ENCODE results near the gene SF3A1. TPM values are rescaled to one million over a fixed set of nuclear protein-coding genes. Genes with fewer than 3 reads are reported as not detected.

Gene SF3A1
- total and polyA plus RNA-seq, 7 experiments from 2014 or later: 83.2 to 341 (median 282) TPM

Other genes with a start within 250 kb of the SF3A1 start
- gene LIF, start 110.1 kb downstream of the SF3A1 start, total RNA-seq: 100 to 1,000 TPM in 1 of 5 experiments, under 1 TPM in 2, not detected in 2; 0.64 to 260 (median 0.98) TPM
- gene LIF, start 110.1 kb downstream of the SF3A1 start, polyA plus RNA-seq: not detected
- gene OSM, start 90.0 kb downstream of the SF3A1 start, total RNA-seq: 100 to 1,000 TPM in 1 of 5 experiments, 10 to 100 TPM in 2, 1 to 10 TPM in 1, under 1 TPM in 1; 0.49 to 158 (median 46.0) TPM
- gene OSM, start 90.0 kb downstream of the SF3A1 start, polyA plus RNA-seq: 1 to 10 TPM; 2.0 to 6.3 TPM
- gene CASTOR1, start 67.4 kb downstream of the SF3A1 start, total RNA-seq: 10 to 100 TPM; 12.4 to 21.3 (median 17.9) TPM
- gene CASTOR1, start 67.4 kb downstream of the SF3A1 start, polyA plus RNA-seq: 10 to 100 TPM; 19.0 to 43.0 TPM
- gene TBC1D10A, start 30.0 kb downstream of the SF3A1 start, total RNA-seq: 10 to 100 TPM; 47.2 to 73.8 (median 70.9) TPM
- 10 to 100 TPM; 62.6 to 84.7 TPM for gene TBC1D10A, start 30.0 kb downstream of the SF3A1 start, polyA plus RNA-seq
- gene CCDC157, start 113 bp upstream of the SF3A1 start, total RNA-seq: 1 to 10 TPM; 1.8 to 6.9 (median 3.2) TPM
- gene CCDC157, start 113 bp upstream of the SF3A1 start, polyA plus RNA-seq: 1 to 10 TPM; 1.4 to 2.1 TPM
- gene RNF215, start 30.5 kb upstream of the SF3A1 start, total RNA-seq: 10 to 100 TPM in 1 of 5 experiments, 1 to 10 TPM in 4; 4.3 to 10.8 (median 5.3) TPM
- 1 to 10 TPM in 1 of 2 donors, under 1 TPM in 1; 0.08 to 1.1 TPM for gene RNF215, start 30.5 kb upstream of the SF3A1 start, polyA plus RNA-seq
- 100 to 1,000 TPM in 1 of 5 experiments, 10 to 100 TPM in 4; 10.7 to 147 (median 16.5) TPM for gene SEC14L2, start 40.1 kb upstream of the SF3A1 start, total RNA-seq
- 10 to 100 TPM; 12.7 to 20.7 TPM for gene SEC14L2, start 40.1 kb upstream of the SF3A1 start, polyA plus RNA-seq
- gene MTFP1, start 68.9 kb upstream of the SF3A1 start, total RNA-seq: 10 to 100 TPM; 10.2 to 68.2 (median 23.6) TPM
- gene MTFP1, start 68.9 kb upstream of the SF3A1 start, polyA plus RNA-seq: 10 to 100 TPM; 26.7 to 30.4 TPM
- not detected for gene SEC14L3, start 115.1 kb upstream of the SF3A1 start, total RNA-seq
- not detected for gene SEC14L3, start 115.1 kb upstream of the SF3A1 start, polyA plus RNA-seq
- not detected for gene SEC14L4, start 148.8 kb upstream of the SF3A1 start, total RNA-seq
- not detected for gene SEC14L4, start 148.8 kb upstream of the SF3A1 start, polyA plus RNA-seq
- not detected for gene SEC14L6, start 189.8 kb upstream of the SF3A1 start, total RNA-seq
- gene SEC14L6, start 189.8 kb upstream of the SF3A1 start, polyA plus RNA-seq: not detected
- gene GAL3ST1, start 217.8 kb upstream of the SF3A1 start, total RNA-seq: 1 to 10 TPM in 2 of 5 experiments, under 1 TPM in 1, not detected in 2; 0.56 to 4.8 (median 4.0) TPM
- gene GAL3ST1, start 217.8 kb upstream of the SF3A1 start, polyA plus RNA-seq: 1 to 10 TPM in 1 of 2 donors, under 1 TPM in 1; 0.21 to 2.4 TPM
- 10 to 100 TPM; 40.6 to 84.2 (median 56.3) TPM for gene PES1, start 235.0 kb upstream of the SF3A1 start, total RNA-seq
- gene PES1, start 235.0 kb upstream of the SF3A1 start, polyA plus RNA-seq: 10 to 100 TPM; 34.6 to 62.3 TPM